Stomach smooth muscle (tissue), 2 donors: ENCODE results near the gene SPATA20.

Experiments used
- H3K27ac ChIP-seq: one replicate; pipeline ENCODE4 v1.7.0; 2013; ENCODE audit warnings: mild to moderate bottlenecking, low read length, inconsistent platforms
- H3K27me3 ChIP-seq, 2 donors: one replicate each; pipeline ENCODE4 v1.7.0; 2013; ENCODE audit warnings: low read length in 2 of 2; ENCODE audit not compliant: insufficient read depth in 2 of 2, control insufficient read depth in 1 of 2
- H3K36me3 ChIP-seq, 2 donors: one replicate each; pipeline ENCODE4 v1.7.0; 2013; ENCODE audit warnings: low read length in 2 of 2; ENCODE audit not compliant: control insufficient read depth in 2 of 2, insufficient read depth in 2 of 2
- H3K4me1 ChIP-seq: one replicate; pipeline ENCODE4 v1.7.0; 2013; ENCODE audit warnings: low read length; ENCODE audit not compliant: control insufficient read depth, insufficient read depth
- H3K4me3 ChIP-seq, 2 donors: one replicate each; pipeline ENCODE4 v1.7.0; 2013; ENCODE audit warnings: low read length in 2 of 2
- H3K9ac ChIP-seq, 2 donors: one replicate each; pipeline ENCODE4 v1.7.0; 2013; ENCODE audit warnings: low read length in 2 of 2, mild to moderate bottlenecking in 1 of 2
- H3K9me3 ChIP-seq, 2 donors: one replicate each; pipeline ENCODE4 v1.7.0; 2013; ENCODE audit warnings: low read length in 2 of 2; ENCODE audit not compliant: control insufficient read depth in 2 of 2
- donor health status: healthy.
- donor health status: Pancreatic carcinoma.

SPATA20 gene

DNA sequence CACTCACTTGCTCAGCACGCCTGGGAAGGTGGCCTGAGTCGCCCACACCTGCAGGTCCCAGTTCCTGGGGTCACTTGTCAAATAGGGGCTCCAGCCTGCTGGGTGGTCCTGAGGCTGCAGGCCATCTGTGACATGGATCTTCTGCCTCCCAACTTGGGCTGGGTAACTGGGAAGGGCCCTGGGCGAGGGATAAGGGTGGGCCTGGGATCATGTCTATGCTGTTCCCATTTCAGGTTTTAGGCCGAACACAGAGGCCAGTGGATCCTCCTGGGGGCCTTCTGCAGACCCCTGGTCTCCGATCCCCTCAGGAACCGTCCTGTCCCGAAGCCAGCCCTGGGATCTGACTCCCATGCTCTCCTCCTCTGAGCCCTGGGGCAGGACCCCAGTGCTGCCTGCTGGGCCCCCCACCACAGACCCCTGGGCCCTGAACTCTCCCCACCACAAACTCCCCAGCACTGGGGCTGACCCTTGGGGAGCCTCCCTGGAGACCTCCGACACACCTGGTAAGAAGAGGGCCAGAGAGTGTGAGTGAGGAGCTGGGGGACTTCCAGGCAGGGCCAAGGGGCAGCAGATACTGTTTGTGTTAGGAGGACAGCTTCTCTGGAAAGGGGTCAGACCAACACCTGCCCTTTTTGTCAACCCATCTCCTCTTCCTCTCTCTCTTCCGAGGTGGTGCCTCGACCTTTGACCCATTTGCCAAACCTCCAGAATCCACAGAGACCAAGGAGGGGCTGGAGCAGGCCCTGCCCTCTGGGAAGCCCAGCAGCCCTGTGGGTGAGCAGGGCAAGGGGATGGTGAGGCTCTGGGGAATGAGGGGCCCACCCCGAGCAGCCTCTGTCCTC is 6.2 kb upstream of the SPATA20 start:
- Histone ChIP-seq H3K9me3 (no peaks in the 10 kb centered on the region), H3K36me3 (no peaks in the 10 kb centered on the region), H3K9ac (peak overlapping the region in 1 of 2 donors; percentile 62), H3K27ac (no peak overlapping the region), H3K4me1 (peaks cover 18% of the 10 kb centered on the region), H3K4me3 (no peak overlapping the region), H3K27me3 (peaks cover 0 to 1% of the 10 kb centered on the region in 2 donors)

DNA sequence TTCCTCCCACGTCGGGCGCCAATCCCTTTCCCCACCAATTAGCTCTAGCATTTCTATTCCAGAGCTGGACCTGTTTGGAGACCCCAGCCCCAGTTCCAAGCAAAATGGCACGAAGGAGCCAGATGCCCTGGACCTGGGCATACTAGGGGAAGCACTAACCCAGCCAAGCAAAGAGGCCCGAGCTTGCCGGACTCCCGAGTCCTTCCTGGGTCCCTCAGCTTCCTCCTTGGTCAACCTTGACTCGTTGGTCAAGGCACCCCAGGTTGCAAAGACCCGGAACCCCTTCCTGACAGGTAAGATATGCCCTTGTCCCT is 5.6 kb upstream of the SPATA20 start:
- Histone ChIP-seq H3K36me3 (no peaks in the 10 kb centered on the region), H3K4me1 (peaks cover 18% of the 10 kb centered on the region), H3K9ac (peak overlapping the region; percentile 62 to 71), H3K4me3 (peak overlapping the region; percentile 78 to 86), H3K27ac (no peak overlapping the region), H3K9me3 (no peaks in the 10 kb centered on the region), H3K27me3 (no peaks in the 10 kb centered on the region)

- H3K27me3 ChIP-seq: no peaks in the 10 kb centered on the region
- H3K27ac ChIP-seq: no peak overlapping the region
- H3K9ac ChIP-seq: peak overlapping the region; percentile 62 to 79
- peak overlapping the region; percentile 78 to 86 for H3K4me3 ChIP-seq
- peaks cover 23% of the 10 kb centered on the region for H3K4me1 ChIP-seq
- no peaks in the 10 kb centered on the region for H3K9me3 ChIP-seq
- H3K36me3 ChIP-seq: no peaks in the 10 kb centered on the region
Measured at GRCh38 chr17:50541716-50542688, 5.0 kb upstream of the SPATA20 start.

GRCh38 chr17:50542795-50543774 is 3.9 kb upstream of the SPATA20 start:
- Histone ChIP-seq H3K4me3 (peak overlapping the region in 1 of 2 donors; percentile 78), H3K9ac (peak overlapping the region; percentile 13 to 55), H3K9me3 (no peaks in the 10 kb centered on the region), H3K27ac (no peak overlapping the region), H3K27me3 (no peaks in the 10 kb centered on the region), H3K4me1 (peaks cover 34% of the 10 kb centered on the region), H3K36me3 (no peaks in the 10 kb centered on the region)

DNA sequence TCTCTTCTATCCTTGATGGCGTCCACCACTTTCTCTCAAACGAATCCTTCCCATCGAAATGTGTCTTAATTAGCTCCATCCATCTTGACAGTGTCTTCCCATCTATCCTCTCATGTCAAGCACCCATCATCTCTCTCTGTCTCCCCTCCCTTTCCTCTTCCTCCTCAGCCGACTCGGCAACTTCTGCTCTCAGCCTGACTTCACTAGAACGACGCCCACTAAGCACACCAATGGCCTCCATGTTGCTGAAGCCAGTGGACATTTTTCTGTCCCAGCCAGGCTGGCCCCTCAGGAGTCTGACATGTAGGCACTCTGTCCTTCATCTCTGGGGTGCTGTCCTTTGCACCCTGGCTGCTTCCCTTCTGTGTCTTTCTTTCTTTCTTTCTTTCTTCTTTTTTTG is 2.5 kb upstream of the SPATA20 start:
- Histone ChIP-seq H3K4me1 (peaks cover 35% of the 10 kb centered on the region), H3K9me3 (no peaks in the 10 kb centered on the region), H3K36me3 (peaks cover under 1 to 2% of the 10 kb centered on the region in 2 donors), H3K27ac (no peak overlapping the region), H3K4me3 (no peak overlapping the region), H3K27me3 (no peaks in the 10 kb centered on the region), H3K9ac (no peak overlapping the region)

DNA sequence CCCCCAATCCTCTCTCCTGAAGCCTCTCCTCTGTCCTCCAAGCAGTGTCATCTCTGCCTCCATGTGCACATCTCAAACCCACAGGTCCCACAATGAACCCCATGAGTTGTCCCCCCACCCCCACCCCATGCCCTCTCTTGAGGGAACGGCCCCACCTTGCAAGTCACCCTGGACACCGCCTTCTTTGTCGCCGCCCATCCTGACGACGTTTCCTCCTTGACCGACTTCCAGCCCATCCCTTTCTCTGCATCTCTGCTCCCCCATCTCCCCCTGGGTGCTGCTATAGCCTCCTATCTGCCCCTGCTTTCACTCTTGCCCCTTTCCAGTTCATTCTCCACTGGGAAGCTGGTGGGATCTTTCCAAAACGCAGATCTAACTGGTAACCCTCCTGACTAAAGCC is 1.7 kb upstream of the SPATA20 start:
- no peaks in the 10 kb centered on the region for H3K9me3 ChIP-seq
- peaks cover 35% of the 10 kb centered on the region for H3K4me1 ChIP-seq
- H3K27me3 ChIP-seq: no peaks in the 10 kb centered on the region
- no peak overlapping the region for H3K4me3 ChIP-seq
- no peak overlapping the region for H3K9ac ChIP-seq
- no peak overlapping the region for H3K27ac ChIP-seq
- peaks cover 3 to 5% of the 10 kb centered on the region in 2 donors for H3K36me3 ChIP-seq

GRCh38 chr17:50546701-50547034 is 306 bp upstream of the SPATA20 start:
- H3K36me3 ChIP-seq: peaks cover 5% of the 10 kb centered on the region in 2 donors
- H3K27me3 ChIP-seq: no peaks in the 10 kb centered on the region
- H3K9ac ChIP-seq: peak overlapping the region; percentile 68 to 87
- peak overlapping the region; percentile 46 to 81 for H3K4me3 ChIP-seq
- H3K27ac ChIP-seq: no peak overlapping the region
- peaks cover 35% of the 10 kb centered on the region for H3K4me1 ChIP-seq
- no peaks in the 10 kb centered on the region for H3K9me3 ChIP-seq

DNA sequence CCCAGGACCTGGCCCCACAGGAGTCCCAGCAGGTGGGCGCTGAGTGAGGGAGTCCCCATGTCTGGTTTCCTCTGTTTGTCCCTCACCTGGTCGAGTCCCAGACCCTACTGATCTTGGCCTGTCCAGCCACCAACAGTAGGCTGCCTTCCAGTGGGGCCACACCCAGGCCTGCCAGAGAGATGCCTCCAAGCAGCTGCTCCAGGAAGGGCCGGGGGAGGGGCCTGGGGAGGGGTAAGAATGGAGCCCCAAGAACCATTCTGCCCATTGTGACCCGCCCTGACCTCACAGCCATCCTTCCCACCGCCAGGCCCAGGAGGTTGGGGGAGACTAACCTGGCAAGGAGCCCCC is 736 bp downstream of the SPATA20 start:
- peak overlapping the region; percentile 46 for H3K27ac ChIP-seq
- H3K4me1 ChIP-seq: peaks cover 27% of the 10 kb centered on the region

GRCh38 chr17:50548831-50549230 is 1.9 kb downstream of the SPATA20 start:
- H3K9ac ChIP-seq: no peak overlapping the region
- H3K27ac ChIP-seq: no peak overlapping the region
- no peaks in the 10 kb centered on the region for H3K9me3 ChIP-seq
- H3K27me3 ChIP-seq: peaks cover 0 to 2% of the 10 kb centered on the region in 2 donors
- peaks cover 5 to 8% of the 10 kb centered on the region in 2 donors for H3K36me3 ChIP-seq
- no peak overlapping the region for H3K4me3 ChIP-seq
- H3K4me1 ChIP-seq: peaks cover 23% of the 10 kb centered on the region

More for the DNA sequence above, 736 bp downstream of the SPATA20 start:
- Histone ChIP-seq H3K36me3 (peaks cover 5 to 6% of the 10 kb centered on the region in 2 donors), H3K27me3 (no peaks in the 10 kb centered on the region), H3K4me3 (peak overlapping the region; percentile 81 to 91), H3K9ac (peak overlapping the region; percentile 78 to 87), H3K9me3 (no peaks in the 10 kb centered on the region)
